NCI-H146 treated with DMSO at 0.1 percent for 48 hours (cell line): ENCODE data around the gene FAM174C.

ENCODE experiments used
- DNase-seq: peaks from one replicate; lab custom pipeline; 2025; ENCODE audit not compliant: unreplicated experiment; lab: John Stamatoyannopoulos, UW

Gene FAM174C

GRCh38 chr19:1249990-1250436, 25.3 kb upstream of the FAM174C start:
- no peak for DNase-seq

DNA sequence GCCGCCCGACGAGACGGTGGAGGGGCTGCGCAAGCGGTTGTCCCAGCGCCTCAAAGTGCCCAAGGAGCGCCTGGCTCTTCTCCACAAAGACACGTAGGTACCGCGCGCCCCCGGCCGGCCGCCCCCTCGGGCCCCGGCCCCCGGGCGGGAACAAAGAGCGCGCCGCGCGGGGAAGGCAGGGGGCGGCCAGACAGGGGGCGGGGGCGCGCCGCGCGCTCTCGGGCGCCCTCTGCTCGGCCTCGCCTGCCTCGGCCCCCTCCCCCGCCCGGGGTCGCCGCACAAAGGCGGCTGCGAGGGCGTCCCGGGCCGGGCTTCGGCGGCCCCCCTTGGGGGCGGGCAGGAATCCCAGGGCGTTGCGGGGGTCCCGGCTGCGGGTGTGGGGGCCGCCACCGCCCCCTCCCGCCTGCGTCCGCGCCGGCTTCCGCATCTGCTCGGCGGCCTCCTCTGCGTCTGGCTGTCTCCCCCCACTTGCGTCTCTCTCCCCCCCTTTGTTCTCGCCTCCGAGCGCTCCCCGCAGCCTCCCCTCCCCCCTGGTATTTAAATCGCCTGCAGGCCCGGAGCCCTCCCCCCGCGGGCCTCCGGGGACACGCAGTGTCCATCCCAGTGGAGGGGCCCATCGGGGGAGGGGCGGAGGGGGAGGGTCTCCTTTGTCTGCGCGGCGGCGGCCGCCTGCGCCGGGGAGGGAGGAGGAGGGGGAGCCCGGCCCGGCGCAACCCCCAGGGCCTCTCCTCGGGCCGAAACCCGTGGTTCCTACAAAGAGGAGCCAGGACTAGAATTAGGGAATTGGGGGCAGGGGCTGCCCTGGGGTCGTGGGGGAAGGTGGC, 24.7 kb upstream of the FAM174C start:
- DNase-seq: peak; percentile 26

DNA sequence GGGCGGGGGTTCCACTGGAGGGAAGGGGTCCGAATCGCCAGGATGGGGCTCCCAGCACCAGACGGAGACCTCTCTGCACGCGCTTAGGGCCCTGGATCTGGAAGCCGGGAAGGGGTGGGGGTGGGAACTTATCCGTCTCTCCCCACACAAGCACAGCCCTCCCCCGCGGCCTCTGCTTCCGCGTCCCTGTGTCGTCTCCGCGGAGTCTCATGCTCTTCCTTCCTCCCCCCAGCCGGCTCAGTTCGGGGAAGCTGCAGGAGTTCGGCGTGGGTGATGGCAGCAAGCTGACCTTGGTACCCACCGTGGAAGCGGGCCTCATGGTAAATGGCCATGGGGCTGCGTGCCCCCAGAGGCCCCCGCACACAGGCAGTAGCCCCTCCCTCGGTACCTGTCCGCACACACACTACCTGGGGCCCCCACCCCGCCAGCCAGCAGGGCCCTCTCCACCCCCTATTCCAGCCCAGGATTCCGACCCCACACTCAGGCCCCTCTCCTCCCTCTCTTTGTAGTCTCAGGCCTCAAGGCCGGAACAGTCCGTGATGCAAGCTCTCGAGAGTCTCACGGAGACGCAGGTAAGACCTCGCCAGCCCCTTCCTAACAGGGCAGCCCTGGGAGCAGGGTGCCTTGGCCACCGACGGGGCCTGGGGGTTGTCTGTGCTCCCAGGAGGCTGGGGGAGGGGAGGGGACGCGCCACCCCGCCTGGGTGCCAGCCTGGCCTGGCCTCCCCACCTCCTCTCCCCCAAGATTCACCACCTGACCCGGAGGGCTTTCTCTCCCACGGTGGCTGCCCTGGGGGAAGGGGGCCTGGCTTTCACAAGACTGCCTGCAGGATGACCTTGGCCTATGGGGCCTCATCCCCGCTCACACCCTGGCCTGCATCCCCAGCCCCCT, 23.8 kb upstream of the FAM174C start:
- no peak for DNase-seq

GRCh38 chr19:1252221-1252820, 23.0 kb upstream of the FAM174C start:
- no peak for DNase-seq

GRCh38 chr19:1252821-1253513, 22.4 kb upstream of the FAM174C start:
- DNase-seq: no peak

- no peak for DNase-seq
These were observed 21.7 kb upstream of the FAM174C start for GRCh38 chr19:1253514-1254080.

DNA sequence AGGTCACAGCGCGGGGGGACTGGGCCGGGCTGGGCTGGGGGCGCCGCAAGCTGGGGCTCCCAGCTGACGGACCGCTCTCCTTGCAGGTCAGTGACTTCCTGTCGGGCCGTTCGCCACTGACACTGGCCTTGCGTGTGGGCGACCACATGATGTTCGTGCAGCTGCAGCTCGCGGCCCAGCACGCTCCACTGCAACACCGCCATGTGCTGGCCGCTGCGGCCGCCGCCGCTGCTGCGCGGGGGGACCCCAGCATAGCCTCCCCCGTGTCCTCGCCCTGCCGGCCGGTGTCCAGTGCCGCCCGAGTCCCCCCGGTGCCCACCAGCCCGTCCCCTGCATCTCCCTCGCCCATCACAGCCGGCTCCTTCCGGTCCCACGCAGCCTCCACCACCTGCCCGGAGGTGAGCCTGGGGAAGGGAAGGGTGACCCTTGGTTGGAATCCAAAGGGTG, 21.2 kb upstream of the FAM174C start:
- no peak for DNase-seq

DNA sequence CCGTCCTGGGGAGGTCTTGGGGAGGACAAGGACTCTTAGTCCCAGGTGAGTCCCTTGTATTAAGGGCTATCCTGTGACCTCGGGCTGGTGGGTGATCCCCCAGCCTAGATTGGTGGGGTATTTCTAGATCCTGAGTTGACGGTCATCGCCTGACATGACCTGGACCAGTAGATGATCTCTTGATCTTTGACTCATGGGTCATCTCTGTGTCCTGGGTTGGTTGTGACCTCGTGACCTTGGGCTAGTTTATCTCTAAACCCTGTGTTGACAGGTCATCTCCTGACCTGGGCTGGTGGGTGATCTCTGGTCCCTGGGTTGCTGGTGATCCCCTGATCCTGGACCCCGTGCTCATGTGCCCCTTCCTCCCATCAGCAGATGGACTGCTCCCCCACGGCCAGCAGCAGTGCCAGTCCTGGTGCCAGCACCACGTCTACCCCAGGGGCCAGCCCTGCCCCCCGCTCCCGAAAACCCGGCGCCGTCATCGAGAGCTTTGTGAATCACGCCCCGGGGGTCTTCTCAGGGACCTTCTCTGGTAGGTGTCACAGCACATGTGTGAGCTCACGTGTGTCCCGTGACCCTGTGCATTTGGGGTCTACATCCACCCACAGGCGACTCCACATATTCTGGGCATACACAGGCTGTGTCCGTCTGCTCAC, 20.7 kb upstream of the FAM174C start:
- DNase-seq: no peak

DNA sequence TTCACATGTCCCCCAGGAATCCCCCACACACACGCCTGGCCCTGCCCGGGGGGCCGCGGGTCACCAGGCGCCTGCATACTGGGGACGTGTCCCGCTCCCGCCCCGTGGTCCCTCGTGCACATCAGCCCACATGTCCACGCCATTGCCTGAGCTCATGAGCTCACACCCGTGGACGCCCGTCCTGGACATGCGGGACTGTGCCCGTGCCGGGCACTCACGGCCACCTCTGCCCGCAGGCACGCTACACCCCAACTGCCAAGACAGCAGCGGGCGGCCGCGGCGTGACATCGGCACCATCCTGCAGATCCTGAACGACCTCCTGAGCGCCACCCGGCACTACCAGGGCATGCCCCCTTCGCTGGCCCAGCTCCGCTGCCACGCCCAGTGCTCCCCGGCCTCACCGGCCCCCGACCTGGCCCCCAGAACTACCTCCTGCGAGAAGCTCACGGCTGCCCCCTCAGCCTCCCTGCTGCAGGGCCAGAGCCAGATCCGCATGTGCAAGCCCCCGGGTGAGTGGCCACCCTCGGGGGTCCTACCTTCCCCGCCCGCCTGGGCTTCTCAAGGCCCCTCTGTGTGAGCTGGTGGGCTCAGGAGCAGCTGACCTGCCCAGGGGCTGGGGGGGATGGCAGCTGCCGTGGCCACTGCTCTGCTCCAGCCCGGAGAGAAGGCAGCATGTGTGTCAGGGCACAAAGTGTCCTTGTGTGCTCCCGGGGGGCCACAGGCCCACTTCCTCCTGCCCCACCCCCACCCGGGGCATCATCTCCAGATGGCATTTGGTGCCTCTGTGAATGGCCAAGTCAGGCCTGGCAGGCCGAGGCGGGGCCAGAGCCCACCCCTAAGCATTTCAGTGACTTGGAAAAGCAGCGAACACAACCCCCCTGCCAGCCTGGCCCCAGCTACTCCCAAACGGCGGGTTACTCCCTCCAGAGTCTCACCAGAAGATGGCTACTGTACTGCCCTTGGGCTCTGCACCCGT, 19.9 kb upstream of the FAM174C start:
- no peak for DNase-seq

DNA sequence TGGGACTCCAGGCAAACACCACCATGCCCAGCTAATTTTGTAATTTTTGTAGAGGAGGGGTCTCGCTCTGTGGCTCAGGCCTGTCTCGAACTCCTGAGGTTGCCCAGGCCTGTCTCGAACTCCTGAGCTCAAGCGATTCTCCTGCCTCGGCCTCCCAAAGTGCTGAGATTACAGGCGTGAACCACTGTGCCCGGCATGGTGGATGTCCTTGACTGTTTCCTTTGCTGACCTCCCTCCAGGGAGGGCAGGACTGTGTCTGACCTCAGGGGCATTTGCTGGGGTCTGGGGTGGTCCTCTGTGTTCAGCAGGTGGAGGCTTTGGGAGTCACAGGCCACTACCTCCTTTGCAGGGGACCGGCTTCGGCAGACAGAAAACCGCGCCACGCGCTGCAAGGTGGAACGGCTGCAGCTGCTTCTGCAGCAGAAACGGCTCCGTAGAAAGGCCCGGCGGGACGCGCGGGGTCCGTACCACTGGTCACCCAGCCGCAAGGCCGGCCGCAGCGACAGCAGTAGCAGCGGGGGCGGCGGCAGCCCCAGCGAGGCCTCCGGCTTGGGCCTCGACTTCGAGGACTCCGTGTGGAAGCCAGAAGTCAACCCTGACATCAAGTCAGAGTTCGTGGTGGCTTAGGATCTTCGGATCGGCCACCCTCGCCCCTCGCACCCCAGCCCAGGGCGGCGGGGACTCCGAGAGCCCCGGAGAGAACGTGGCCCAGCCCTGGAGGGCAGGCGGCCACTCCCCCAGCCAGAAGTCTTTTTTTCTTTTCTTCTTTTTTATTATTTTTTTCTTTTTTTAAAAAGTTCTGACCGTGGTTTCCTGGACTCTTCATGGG, 18.5 kb upstream of the FAM174C start:
- no peak for DNase-seq

DNA sequence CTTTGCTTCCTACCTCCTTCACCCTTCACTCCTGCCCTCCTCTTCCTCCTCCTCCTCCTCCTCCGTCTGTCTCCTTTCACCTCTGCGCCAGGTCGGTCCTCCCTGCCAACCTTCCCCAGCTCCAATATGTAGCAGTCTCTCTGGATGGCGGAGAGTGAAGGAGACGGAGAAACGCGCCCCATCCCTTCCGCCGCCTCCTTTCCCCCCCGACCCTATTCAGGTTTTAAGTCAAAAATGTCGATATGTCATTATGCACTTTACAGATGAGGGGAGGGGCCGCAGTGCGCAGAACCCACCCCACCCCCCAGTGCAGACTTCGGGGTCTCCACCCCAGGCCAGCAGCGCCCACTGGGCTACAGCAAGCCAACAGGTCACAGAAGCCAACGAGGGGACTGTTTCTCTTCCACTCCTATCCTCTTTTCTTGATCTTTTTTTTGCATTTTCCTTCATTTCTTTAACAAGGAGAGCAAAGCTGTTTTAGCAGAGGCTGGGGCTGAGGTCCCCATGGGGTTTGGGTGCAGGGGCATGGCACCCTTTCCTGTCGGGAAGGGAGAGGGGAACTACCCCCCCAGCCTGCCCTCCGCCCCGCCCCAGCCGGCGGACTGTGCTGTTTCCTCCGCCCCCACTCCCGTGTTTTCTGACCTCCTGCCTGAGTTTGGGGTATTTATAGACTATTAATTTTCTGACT, 17.7 kb upstream of the FAM174C start:
- DNase-seq: no peak

GRCh38 chr19:1258163-1258492, 17.2 kb upstream of the FAM174C start:
- no peak for DNase-seq

DNA sequence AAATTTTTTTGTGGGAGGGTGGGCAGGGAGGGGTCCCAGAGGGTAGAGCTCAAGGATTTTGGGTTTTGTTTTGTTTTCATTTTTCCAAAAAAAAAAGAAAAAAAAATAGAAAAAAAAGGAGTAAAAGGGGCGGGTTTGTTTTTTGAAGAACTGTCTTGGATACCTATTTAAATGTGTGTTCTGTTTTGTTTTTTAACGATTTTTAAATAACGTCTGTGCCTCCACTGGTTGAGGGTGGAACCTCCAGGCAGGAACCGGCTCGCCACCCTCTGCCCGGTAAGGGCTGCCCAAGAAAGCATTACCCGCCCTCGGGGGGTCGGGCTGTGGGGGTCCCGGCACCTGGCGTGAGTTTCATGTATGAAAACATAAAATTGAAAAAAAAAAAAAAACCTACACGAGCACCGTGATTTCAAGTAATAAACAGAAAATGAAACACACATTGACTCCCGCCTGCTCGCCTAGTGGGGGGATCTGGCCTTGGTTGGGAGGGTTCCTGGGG, 16.6 kb upstream of the FAM174C start:
- no peak for DNase-seq

- no peak for DNase-seq
These were observed 16.0 kb upstream of the FAM174C start for GRCh38 chr19:1259206-1259875.

- DNase-seq: no peak
These were observed 15.2 kb upstream of the FAM174C start for GRCh38 chr19:1259876-1260748.
